Endodermal cell (in vitro differentiated cells): Measurements from ENCODE around the gene OR5K2. TPM values are rescaled to one million over a fixed set of nuclear protein-coding genes. Genes with fewer than 3 reads are reported as not detected.

Experiments used
- DNase-seq: peaks from one replicate; pipeline ENCODE4 v3.0.0-alpha.2; 2017
- H3K27ac ChIP-seq: 2 replicates; pipeline ENCODE4 v1.5.1; 2013; ENCODE audit warnings: mild to moderate bottlenecking, low read depth, low read length, moderate library complexity
- H3K27me3 ChIP-seq: 2 replicates; pipeline ENCODE4 v1.6.1; 2013; ENCODE audit warnings: mild to moderate bottlenecking, low read length, moderate library complexity; ENCODE audit not compliant: insufficient read depth, control insufficient read depth, poor library complexity, severe bottlenecking
- H3K36me3 ChIP-seq: 2 replicates; pipeline ENCODE4 v1.7.0; 2013; ENCODE audit warnings: mild to moderate bottlenecking, low read length, moderate library complexity; ENCODE audit not compliant: control insufficient read depth, insufficient read depth
- H3K4me1 ChIP-seq: one replicate; pipeline ENCODE4 v1.7.0; 2013; ENCODE audit warnings: low read length; ENCODE audit not compliant: control insufficient read depth, insufficient read depth
- H3K4me3 ChIP-seq: 2 replicates; pipeline ENCODE4 v1.5.1; 2013; ENCODE audit warnings: mild to moderate bottlenecking, low read length, moderate library complexity
- H3K9ac ChIP-seq: 2 replicates; pipeline ENCODE4 v1.6.1; 2013; ENCODE audit warnings: mild to moderate bottlenecking, low read length, moderate library complexity; ENCODE audit not compliant: poor library complexity, severe bottlenecking; ENCODE audit errors: extremely low read depth
- H3K9me3 ChIP-seq: 2 replicates; pipeline ENCODE4 v1.6.1; 2013; ENCODE audit warnings: mild to moderate bottlenecking, low read length, moderate library complexity; ENCODE audit not compliant: control insufficient read depth
- H3K27ac Mint-ChIP-seq: 2 replicates; pipeline ENCODE4 v1.8.0; 2020; ENCODE audit warnings: mixed read lengths
- H3K27me3 Mint-ChIP-seq: 2 replicates; pipeline ENCODE4 v1.8.0; 2021; ENCODE audit warnings: mild to moderate bottlenecking, mixed read lengths; ENCODE audit not compliant: insufficient read depth
- H3K36me3 Mint-ChIP-seq: 2 replicates; pipeline ENCODE4 v1.8.0; 2020; ENCODE audit warnings: low read depth, mixed read lengths
- H3K4me1 Mint-ChIP-seq: 2 replicates; pipeline ENCODE4 v1.8.0; 2020; ENCODE audit warnings: mixed read lengths
- H3K4me3 Mint-ChIP-seq: 2 replicates; pipeline ENCODE4 v1.8.0; 2020; ENCODE audit warnings: mild to moderate bottlenecking, moderate library complexity, mixed read lengths
- H3K9me3 Mint-ChIP-seq: 2 replicates; pipeline ENCODE4 v1.8.0; 2020; ENCODE audit warnings: mild to moderate bottlenecking, mixed read lengths
- WGBS, 2 experiments: methylation state at CpG; one replicate each; pipeline versions ENCODE4 v1.1.5 to v1.1.7; 2013; ENCODE audit warnings: missing lambda C conversion rate in 2 of 2, mixed read lengths in 1 of 2; ENCODE audit not compliant: insufficient coverage in 1 of 2, insufficient read length in 1 of 2; 5-methylcytosine and 5-hydroxymethylcytosine counted together
- total RNA-seq, 2 donors: library from RNA; stranded (reverse); fragmentation: NEBNext Ultra II Directional in 1 of 2; extraction: Animal tissue kit (Norgen Biotek cat#: 25700) in 1 of 2; gene quantifications; 2 replicates in 1 of 2; 3 replicates in 1 of 2; pipeline ENCODE4 v1.2.1, GENCODE V29; 2021
- TF ChIP-seq, protein P1 (sequence below): fragments of 200-600 bp; sonication (generic); conservative IDR thresholded peaks from 2 replicates; pipeline ENCODE4 v1.5.0; 2021; ENCODE audit warnings: antibody characterized with exemption, mild to moderate bottlenecking

The OR5K2 gene
- total RNA-seq, 2 donors from 2014 or later, result not detected

DNA sequence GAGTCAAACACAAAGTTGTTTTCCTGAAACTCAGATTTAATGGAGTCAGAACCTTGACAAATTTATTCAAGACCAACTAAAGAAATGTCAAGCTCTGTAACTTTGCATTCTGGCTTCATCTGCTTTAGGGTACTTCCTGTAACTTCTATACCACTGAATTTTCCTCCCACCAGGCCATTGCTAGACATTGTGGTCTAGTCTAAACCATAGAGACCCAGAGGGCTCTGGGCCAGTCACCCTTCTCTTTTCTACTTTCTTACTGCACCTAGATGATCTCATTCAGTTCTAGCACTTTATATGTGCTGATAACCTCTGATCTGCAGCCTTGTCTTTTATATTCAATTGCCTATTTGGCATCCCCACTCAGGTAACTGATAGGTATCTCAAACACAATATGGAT is 37.3 kb upstream of the OR5K2 start:
- H3K36me3 Mint-ChIP-seq, result no peaks in the 10 kb centered on the region
- no peak for DNase-seq
- H3K27me3 Mint-ChIP-seq, result no peaks in the 10 kb centered on the region
- TF ChIP-seq, protein P1, sequence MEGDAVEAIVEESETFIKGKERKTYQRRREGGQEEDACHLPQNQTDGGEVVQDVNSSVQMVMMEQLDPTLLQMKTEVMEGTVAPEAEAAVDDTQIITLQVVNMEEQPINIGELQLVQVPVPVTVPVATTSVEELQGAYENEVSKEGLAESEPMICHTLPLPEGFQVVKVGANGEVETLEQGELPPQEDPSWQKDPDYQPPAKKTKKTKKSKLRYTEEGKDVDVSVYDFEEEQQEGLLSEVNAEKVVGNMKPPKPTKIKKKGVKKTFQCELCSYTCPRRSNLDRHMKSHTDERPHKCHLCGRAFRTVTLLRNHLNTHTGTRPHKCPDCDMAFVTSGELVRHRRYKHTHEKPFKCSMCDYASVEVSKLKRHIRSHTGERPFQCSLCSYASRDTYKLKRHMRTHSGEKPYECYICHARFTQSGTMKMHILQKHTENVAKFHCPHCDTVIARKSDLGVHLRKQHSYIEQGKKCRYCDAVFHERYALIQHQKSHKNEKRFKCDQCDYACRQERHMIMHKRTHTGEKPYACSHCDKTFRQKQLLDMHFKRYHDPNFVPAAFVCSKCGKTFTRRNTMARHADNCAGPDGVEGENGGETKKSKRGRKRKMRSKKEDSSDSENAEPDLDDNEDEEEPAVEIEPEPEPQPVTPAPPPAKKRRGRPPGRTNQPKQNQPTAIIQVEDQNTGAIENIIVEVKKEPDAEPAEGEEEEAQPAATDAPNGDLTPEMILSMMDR, result no peak
- Histone ChIP-seq H3K9ac (no peak overlapping the region), H3K4me1 (no peaks in the 10 kb centered on the region), H3K36me3 (no peaks in the 10 kb centered on the region), H3K27ac (no peak overlapping the region), H3K4me3 (no peak overlapping the region), H3K9me3 (no peaks in the 10 kb centered on the region), H3K27me3 (no peaks in the 10 kb centered on the region)
- H3K4me3 Mint-ChIP-seq, result no peak overlapping the region
- H3K27ac Mint-ChIP-seq, result no peak overlapping the region
- no peaks in the 10 kb centered on the region for H3K9me3 Mint-ChIP-seq
- H3K4me1 Mint-ChIP-seq, result no peaks in the 10 kb centered on the region

DNA sequence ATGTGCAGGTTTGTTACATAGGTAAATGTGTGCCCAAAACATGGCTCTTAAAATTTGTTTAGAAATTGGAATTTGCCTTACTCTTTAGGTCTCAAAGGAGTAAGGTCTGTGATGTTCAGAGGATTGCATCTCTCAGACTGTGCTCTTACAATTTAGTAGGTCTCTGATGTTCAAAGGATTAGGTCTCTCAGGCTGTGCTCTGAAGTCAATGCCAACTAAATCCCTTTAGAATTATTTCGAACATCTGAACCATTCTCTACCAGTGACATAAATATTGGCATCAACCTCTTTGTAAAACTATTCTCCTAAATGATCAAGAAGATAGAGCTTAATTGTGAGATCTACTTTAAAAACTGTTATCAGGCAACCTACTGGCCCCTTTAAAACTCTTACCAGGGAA is 34.6 kb upstream of the OR5K2 start, which contains the start of gene OR5K1:
Gene OR5K1 (plus strand): TSS at position 301 of the 400 bp plus-strand sequence. CDS start 6,376 bp downstream, outside the sequence.
- Histone ChIP-seq H3K36me3 (no peaks in the 10 kb centered on the region), H3K9me3 (no peaks in the 10 kb centered on the region), H3K27me3 (no peaks in the 10 kb centered on the region), H3K27ac (no peak within 1 kb of the TSS), H3K4me3 (no peak within 1 kb of the TSS), H3K4me1 (no peaks in the 10 kb centered on the region), H3K9ac (no peak within 1 kb of the TSS)
- Mint-ChIP-seq H3K27ac (no peak within 1 kb of the TSS), H3K36me3 (no peaks in the 10 kb centered on the region), H3K4me1 (no peaks in the 10 kb centered on the region), H3K27me3 (no peaks in the 10 kb centered on the region), H3K4me3 (no peak within 1 kb of the TSS), H3K9me3 (no peaks in the 10 kb centered on the region)
- DNase-seq, result no peak
- TF ChIP-seq, protein P1, result no peak
- 80% methylated on average over 1 of the region's 1 CpG; no CpG with 5 or more reads in 1 of the 2 experiments for WGBS, 2 experiments

DNA sequence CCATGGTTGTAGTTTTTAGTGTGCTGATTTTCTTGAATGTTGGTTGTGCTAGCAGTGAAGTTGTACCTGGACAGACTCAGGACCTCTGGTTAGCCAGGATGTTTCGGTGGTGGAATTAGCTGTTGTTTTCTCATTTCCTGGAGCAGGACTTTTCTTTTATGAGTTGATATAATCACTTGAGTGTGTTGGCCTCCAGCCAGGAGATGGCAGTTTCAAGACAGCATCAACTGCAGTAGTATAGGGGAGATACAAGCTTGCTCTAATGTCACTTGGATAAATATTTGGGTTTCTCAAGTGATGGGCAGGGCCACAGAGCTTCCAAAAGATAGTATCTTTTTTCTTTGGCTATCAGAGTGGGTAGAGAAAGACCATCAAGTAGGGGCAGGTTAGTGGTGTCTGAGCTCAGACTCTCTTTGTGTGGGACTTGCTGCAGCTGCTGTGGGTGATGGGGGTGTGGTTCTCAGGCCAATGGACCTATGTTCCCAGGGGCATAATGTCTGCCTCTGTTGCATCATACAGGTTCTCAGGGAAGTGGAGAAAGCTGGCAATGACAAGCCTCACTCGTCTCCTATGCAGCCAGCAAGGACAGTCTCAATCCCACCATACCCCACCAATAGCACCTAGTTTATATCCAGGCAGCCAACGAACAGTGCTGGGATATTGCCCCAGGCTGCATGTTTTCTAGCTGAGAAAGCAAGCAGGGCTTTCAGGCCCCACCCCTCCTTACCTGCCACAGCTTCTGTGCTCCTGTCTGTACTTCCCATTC is 14.6 kb upstream of the OR5K2 start:
- Histone ChIP-seq H3K9me3 (peaks cover 4% of the 10 kb centered on the region), H3K27me3 (no peaks in the 10 kb centered on the region), H3K36me3 (no peaks in the 10 kb centered on the region), H3K4me3 (no peak overlapping the region), H3K9ac (no peak overlapping the region), H3K27ac (no peak overlapping the region), H3K4me1 (no peaks in the 10 kb centered on the region)
- no peaks in the 10 kb centered on the region for H3K36me3 Mint-ChIP-seq
- H3K4me3 Mint-ChIP-seq, result no peak overlapping the region
- no peak for DNase-seq
- no peaks in the 10 kb centered on the region for H3K4me1 Mint-ChIP-seq
- H3K27me3 Mint-ChIP-seq, result no peaks in the 10 kb centered on the region
- WGBS, 2 experiments, result 86 to 88% methylated on average over 2 to 3 of the region's 3 CpGs
- TF ChIP-seq, protein P1, result no peak
- no peak overlapping the region for H3K27ac Mint-ChIP-seq
- H3K9me3 Mint-ChIP-seq, result peaks cover 10% of the 10 kb centered on the region
